Ovary (tissue), 3 donors: ENCODE results near the gene ARMH3.

Experiments
- EP300 ChIP-seq: sonication (generic); formaldehyde crosslinking; IDR thresholded peaks from one replicate; pipeline ENCODE4 v1.6.1; 2017; ENCODE audit warnings: antibody characterized with exemption
- POLR2A ChIP-seq: fragments of 450-650 bp; IDR thresholded peaks from one replicate; pipeline ENCODE4 v1.6.1; 2017; ENCODE audit warnings: antibody characterized with exemption, mild to moderate bottlenecking, moderate library complexity
- TF ChIP-seq, protein P1 (sequence below), 3 donors: fragments of 450-650 bp in 2 of 3; fragments of 200-600 bp in 1 of 3; IDR thresholded peaks; one replicate each; pipeline versions ENCODE4 v1.5.1 to v1.8.0; 2016 to 2022; ENCODE audit warnings: antibody characterized with exemption in 3 of 3, mild to moderate bottlenecking in 1 of 3
- donor health status: DM: no; HTN: no; CAD: no.

- TF ChIP-seq, protein P1, sequence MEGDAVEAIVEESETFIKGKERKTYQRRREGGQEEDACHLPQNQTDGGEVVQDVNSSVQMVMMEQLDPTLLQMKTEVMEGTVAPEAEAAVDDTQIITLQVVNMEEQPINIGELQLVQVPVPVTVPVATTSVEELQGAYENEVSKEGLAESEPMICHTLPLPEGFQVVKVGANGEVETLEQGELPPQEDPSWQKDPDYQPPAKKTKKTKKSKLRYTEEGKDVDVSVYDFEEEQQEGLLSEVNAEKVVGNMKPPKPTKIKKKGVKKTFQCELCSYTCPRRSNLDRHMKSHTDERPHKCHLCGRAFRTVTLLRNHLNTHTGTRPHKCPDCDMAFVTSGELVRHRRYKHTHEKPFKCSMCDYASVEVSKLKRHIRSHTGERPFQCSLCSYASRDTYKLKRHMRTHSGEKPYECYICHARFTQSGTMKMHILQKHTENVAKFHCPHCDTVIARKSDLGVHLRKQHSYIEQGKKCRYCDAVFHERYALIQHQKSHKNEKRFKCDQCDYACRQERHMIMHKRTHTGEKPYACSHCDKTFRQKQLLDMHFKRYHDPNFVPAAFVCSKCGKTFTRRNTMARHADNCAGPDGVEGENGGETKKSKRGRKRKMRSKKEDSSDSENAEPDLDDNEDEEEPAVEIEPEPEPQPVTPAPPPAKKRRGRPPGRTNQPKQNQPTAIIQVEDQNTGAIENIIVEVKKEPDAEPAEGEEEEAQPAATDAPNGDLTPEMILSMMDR (IDR thresholded peaks at IDR 0.05) = no peak
- no peak for TF ChIP-seq EP300
- no peak for TF ChIP-seq POLR2A
Measured at GRCh38 chr10:102065561-102066398, 9.8 kb upstream of the ARMH3 start.
